H4 (cell line): Measurements from ENCODE around the gene YIPF3. TPM values are rescaled to one million over a fixed set of nuclear protein-coding genes. Genes with fewer than 3 reads are reported as not detected.

Experiments used
- DNase-seq: peaks from one replicate; pipeline ENCODE4 v3.0.0-alpha.2; 2015; ENCODE audit warnings: low spot score
- total RNA-seq: library from RNA; depleted of rRNA; stranded (reverse); fragments of >200 nt; shearing (Covaris generic); gene quantifications from 2 replicates; pipeline ENCODE4 v1.2.3, GENCODE V29; 2014; rRNA removed

Gene YIPF3
- total RNA-seq, 1 experiment from 2014 or later: 188 TPM

- DNase-seq: no peak
Observed at GRCh38 chr6:43464337-43464736, 52.4 kb downstream of the YIPF3 start.

GRCh38 chr6:43461936-43462335, 54.8 kb downstream of the YIPF3 start:
- no peak for DNase-seq

Other genes starting within 250 kb of the YIPF3 start
- not detected in 2 replicates for gene SLC22A7, start 218.7 kb downstream of the YIPF3 start, total RNA-seq
- gene CRIP3, start 208.1 kb downstream of the YIPF3 start, total RNA-seq: not detected in 2 replicates
- gene ZNF318, start 147.3 kb downstream of the YIPF3 start, total RNA-seq: 4.7 and 7.5 TPM in 2 replicates
- 6.9 and 11.7 TPM in 2 replicates for gene ABCC10, start 89.4 kb downstream of the YIPF3 start, total RNA-seq
- 12.6 and 13.7 TPM in 2 replicates for gene DLK2, start 61.4 kb downstream of the YIPF3 start, total RNA-seq
- gene TJAP1, start 39.4 kb downstream of the YIPF3 start, total RNA-seq: 9.9 and 11.3 TPM in 2 replicates
- gene LRRC73, start 6.6 kb downstream of the YIPF3 start, total RNA-seq: 1.0 and 1.8 TPM in 2 replicates
- 63.8 and 77.5 TPM in 2 replicates for gene POLR1C, start 163 bp upstream of the YIPF3 start, total RNA-seq
- 35.3 and 36.1 TPM in 2 replicates for gene XPO5, start 59.1 kb upstream of the YIPF3 start, total RNA-seq
- 10.3 and 15.9 TPM in 2 replicates for gene POLH, start 59.3 kb upstream of the YIPF3 start, total RNA-seq
- 51.4 and 52.9 TPM in 2 replicates for gene GTPBP2, start 112.3 kb upstream of the YIPF3 start, total RNA-seq
- gene MAD2L1BP, start 118.9 kb upstream of the YIPF3 start, total RNA-seq: 75.9 and 83.8 TPM in 2 replicates
- not detected in 2 replicates for gene RSPH9, start 128.1 kb upstream of the YIPF3 start, total RNA-seq
- gene MRPS18A, start 170.9 kb upstream of the YIPF3 start, total RNA-seq: 73.4 and 84.5 TPM in 2 replicates